Neural cell (in vitro differentiated cells): ENCODE measurements around the gene NHSL1.

ENCODE experiments used
- MXI1 ChIP-seq: fragments of 450-650 bp; conservative IDR thresholded peaks from 2 replicates; pipeline ENCODE4 v1.6.1; 2014; ENCODE audit warnings: antibody characterized with exemption, mild to moderate bottlenecking; ENCODE audit not compliant: poor library complexity, severe bottlenecking
- TF ChIP-seq, protein P1 (sequence below): fragments of 450-650 bp; IDR thresholded peaks from 2 replicates; pipeline ENCODE4 v1.5.1; 2014; ENCODE audit warnings: antibody characterized with exemption, mild to moderate bottlenecking, moderate library complexity; ENCODE audit not compliant: poor library complexity, severe bottlenecking
- TF ChIP-seq, protein P2 (sequence below): IDR thresholded peaks from 2 replicates; pipeline ENCODE4 v1.6.1; 2012; ENCODE audit warnings: borderline replicate concordance

- no peak for TF ChIP-seq MXI1
- TF ChIP-seq, protein P1, sequence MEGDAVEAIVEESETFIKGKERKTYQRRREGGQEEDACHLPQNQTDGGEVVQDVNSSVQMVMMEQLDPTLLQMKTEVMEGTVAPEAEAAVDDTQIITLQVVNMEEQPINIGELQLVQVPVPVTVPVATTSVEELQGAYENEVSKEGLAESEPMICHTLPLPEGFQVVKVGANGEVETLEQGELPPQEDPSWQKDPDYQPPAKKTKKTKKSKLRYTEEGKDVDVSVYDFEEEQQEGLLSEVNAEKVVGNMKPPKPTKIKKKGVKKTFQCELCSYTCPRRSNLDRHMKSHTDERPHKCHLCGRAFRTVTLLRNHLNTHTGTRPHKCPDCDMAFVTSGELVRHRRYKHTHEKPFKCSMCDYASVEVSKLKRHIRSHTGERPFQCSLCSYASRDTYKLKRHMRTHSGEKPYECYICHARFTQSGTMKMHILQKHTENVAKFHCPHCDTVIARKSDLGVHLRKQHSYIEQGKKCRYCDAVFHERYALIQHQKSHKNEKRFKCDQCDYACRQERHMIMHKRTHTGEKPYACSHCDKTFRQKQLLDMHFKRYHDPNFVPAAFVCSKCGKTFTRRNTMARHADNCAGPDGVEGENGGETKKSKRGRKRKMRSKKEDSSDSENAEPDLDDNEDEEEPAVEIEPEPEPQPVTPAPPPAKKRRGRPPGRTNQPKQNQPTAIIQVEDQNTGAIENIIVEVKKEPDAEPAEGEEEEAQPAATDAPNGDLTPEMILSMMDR: no peak
- TF ChIP-seq, protein P2, sequence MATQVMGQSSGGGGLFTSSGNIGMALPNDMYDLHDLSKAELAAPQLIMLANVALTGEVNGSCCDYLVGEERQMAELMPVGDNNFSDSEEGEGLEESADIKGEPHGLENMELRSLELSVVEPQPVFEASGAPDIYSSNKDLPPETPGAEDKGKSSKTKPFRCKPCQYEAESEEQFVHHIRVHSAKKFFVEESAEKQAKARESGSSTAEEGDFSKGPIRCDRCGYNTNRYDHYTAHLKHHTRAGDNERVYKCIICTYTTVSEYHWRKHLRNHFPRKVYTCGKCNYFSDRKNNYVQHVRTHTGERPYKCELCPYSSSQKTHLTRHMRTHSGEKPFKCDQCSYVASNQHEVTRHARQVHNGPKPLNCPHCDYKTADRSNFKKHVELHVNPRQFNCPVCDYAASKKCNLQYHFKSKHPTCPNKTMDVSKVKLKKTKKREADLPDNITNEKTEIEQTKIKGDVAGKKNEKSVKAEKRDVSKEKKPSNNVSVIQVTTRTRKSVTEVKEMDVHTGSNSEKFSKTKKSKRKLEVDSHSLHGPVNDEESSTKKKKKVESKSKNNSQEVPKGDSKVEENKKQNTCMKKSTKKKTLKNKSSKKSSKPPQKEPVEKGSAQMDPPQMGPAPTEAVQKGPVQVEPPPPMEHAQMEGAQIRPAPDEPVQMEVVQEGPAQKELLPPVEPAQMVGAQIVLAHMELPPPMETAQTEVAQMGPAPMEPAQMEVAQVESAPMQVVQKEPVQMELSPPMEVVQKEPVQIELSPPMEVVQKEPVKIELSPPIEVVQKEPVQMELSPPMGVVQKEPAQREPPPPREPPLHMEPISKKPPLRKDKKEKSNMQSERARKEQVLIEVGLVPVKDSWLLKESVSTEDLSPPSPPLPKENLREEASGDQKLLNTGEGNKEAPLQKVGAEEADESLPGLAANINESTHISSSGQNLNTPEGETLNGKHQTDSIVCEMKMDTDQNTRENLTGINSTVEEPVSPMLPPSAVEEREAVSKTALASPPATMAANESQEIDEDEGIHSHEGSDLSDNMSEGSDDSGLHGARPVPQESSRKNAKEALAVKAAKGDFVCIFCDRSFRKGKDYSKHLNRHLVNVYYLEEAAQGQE: no peak
Observed at GRCh38 chr6:138500867-138501446, 1.7 kb upstream of the NHSL1 start.
